IMR-90 (cell line): ENCODE data around the gene GCSAM. TPM values are rescaled to one million over a fixed set of nuclear protein-coding genes. Genes with fewer than 3 reads are reported as not detected.

Source experiments
- ATAC-seq: fragments of 200-7000 bp; cut with Tn5 transposase; 2 replicates; pipeline ENCODE4 v1.9.1; 2020; ENCODE audit warnings: low read depth, mild to moderate bottlenecking, moderate library complexity
- BruUV-seq: library from RNA; stranded (reverse); fragments of 400-500 nt; replicated peaks from 2 replicates; lab custom pipeline; 2021; lab: Mats Ljungman, UMichigan
- CTCF ChIA-PET: fragments of 300-600 bp; formaldehyde crosslinking; extraction: SDS; loops from one replicate; lab custom pipeline; 2021; ENCODE audit warnings: antibody characterized with exemption; lab: Yijun Ruan, JAX
- POLR2A ChIA-PET: fragments of 300-600 bp; sonication (Branson Sonifier 250); formaldehyde crosslinking; loops from one replicate; lab custom pipeline; 2022; ENCODE audit warnings: antibody characterized with exemption; ENCODE audit not compliant: unreplicated experiment; lab: Charles Lee
- DNase-seq: peaks from one replicate; pipeline ENCODE4 v3.0.0; 2013
- H2AFZ ChIP-seq: replicated peaks from 2 replicates; pipeline ENCODE3; 2013; ENCODE audit warnings: low read length, mild to moderate bottlenecking; ENCODE audit not compliant: poor library complexity
- H2AK5ac ChIP-seq: 2 replicates; pipeline ENCODE4 v1.6.1; 2013; ENCODE audit warnings: low read depth, low read length, inconsistent platforms
- H2AK9ac ChIP-seq: replicated peaks from 2 replicates; pipeline ENCODE3; 2013; ENCODE audit warnings: mild to moderate bottlenecking, low read depth, low read length, moderate library complexity; ENCODE audit not compliant: poor library complexity
- H2BK120ac ChIP-seq: 2 replicates; pipeline ENCODE4 v1.6.1; 2013; ENCODE audit warnings: low read depth, low read length, inconsistent platforms
- H2BK15ac ChIP-seq: 3 replicates; pipeline ENCODE4 v1.6.1; 2013; ENCODE audit warnings: low read depth, low read length, inconsistent platforms
- H2BK20ac ChIP-seq: 2 replicates; pipeline ENCODE4 v1.6.1; 2013; ENCODE audit warnings: low read depth, mild to moderate bottlenecking, inconsistent platforms, low read length, moderate library complexity
- H2BK5ac ChIP-seq: 2 replicates; pipeline ENCODE4 v1.6.1; 2013; ENCODE audit warnings: mild to moderate bottlenecking, low read depth, low read length, inconsistent platforms; ENCODE audit not compliant: poor library complexity, severe bottlenecking
- H3K14ac ChIP-seq: replicated peaks from 2 replicates; pipeline ENCODE4 v1.6.1; 2013; ENCODE audit warnings: low read depth, low read length, inconsistent platforms
- H3K18ac ChIP-seq: 2 replicates; pipeline ENCODE4 v1.6.1; 2013; ENCODE audit warnings: low read depth, low read length, control low read depth
- H3K23ac ChIP-seq: 2 replicates; pipeline ENCODE4 v1.6.1; 2013; ENCODE audit warnings: low read depth, low read length, inconsistent platforms
- H3K27ac ChIP-seq: 2 replicates; pipeline ENCODE4 v1.5.1; 2013; ENCODE audit warnings: mild to moderate bottlenecking, control low read depth, low read length; ENCODE audit not compliant: insufficient read depth
- H3K27me3 ChIP-seq: 2 replicates; pipeline ENCODE4 v1.6.1; 2013; ENCODE audit warnings: low read length; ENCODE audit not compliant: control insufficient read depth, insufficient read depth
- H3K36me3 ChIP-seq: 2 replicates; pipeline ENCODE4 v1.6.1; 2013; ENCODE audit warnings: low read length, mixed read lengths; ENCODE audit not compliant: control insufficient read depth, insufficient read depth
- H3K4ac ChIP-seq: 2 replicates; pipeline ENCODE4 v1.6.1; 2013; ENCODE audit warnings: low read depth, low read length, inconsistent platforms
- H3K4me1 ChIP-seq: 2 replicates; pipeline ENCODE4 v1.6.1; 2013; ENCODE audit warnings: low read length, mixed read lengths; ENCODE audit not compliant: control insufficient read depth, insufficient read depth
- H3K4me2 ChIP-seq: 2 replicates; pipeline ENCODE4 v1.6.1; 2013; ENCODE audit warnings: low read depth, mild to moderate bottlenecking, control low read depth, low read length, moderate library complexity
- H3K4me3 ChIP-seq: 2 replicates; pipeline ENCODE4 v1.5.1; 2013; ENCODE audit warnings: low read depth, mild to moderate bottlenecking, control low read depth, low read length, moderate library complexity; ENCODE audit not compliant: insufficient read depth
- H3K56ac ChIP-seq: 2 replicates; pipeline ENCODE4 v1.6.1; 2013; ENCODE audit warnings: low read length, inconsistent platforms; ENCODE audit not compliant: insufficient read depth; ENCODE audit errors: extremely low read depth
- H3K79me1 ChIP-seq, 2 experiments: 2 replicates each; pipeline ENCODE4 v1.6.1; 2013; ENCODE audit warnings: low read length in 2 of 2, inconsistent platforms in 1 of 2, low read depth in 1 of 2
- H3K9ac ChIP-seq: 2 replicates; pipeline ENCODE4 v1.6.1; 2013; ENCODE audit warnings: low read depth, low read length, control low read depth
- H3K9me1 ChIP-seq: 2 replicates; pipeline ENCODE4 v1.6.1; 2013; ENCODE audit warnings: low read length, inconsistent platforms; ENCODE audit not compliant: insufficient read depth
- H3K9me3 ChIP-seq: 2 replicates; pipeline ENCODE4 v1.6.1; 2013; ENCODE audit warnings: low read length; ENCODE audit not compliant: control insufficient read depth, insufficient read depth
- H4K20me1 ChIP-seq: 2 replicates; pipeline ENCODE4 v1.6.1; 2013; ENCODE audit warnings: low read length, inconsistent platforms; ENCODE audit not compliant: insufficient read depth
- H4K5ac ChIP-seq: 2 replicates; pipeline ENCODE4 v1.6.1; 2013; ENCODE audit warnings: mild to moderate bottlenecking, low read depth, low read length, control low read depth
- H4K8ac ChIP-seq, 2 experiments: 2 replicates each; pipeline ENCODE4 v1.6.1; 2013; ENCODE audit warnings: low read depth in 2 of 2, low read length in 2 of 2, control low read depth in 1 of 2, inconsistent platforms in 1 of 2
- H4K91ac ChIP-seq: 2 replicates; pipeline ENCODE4 v1.6.1; 2013; ENCODE audit warnings: low read depth, low read length, inconsistent platforms; ENCODE audit not compliant: insufficient read depth
- FOS ChIP-seq: fragments of 150-350 bp; IDR thresholded peaks from 2 replicates; pipeline ENCODE4 v1.6.1; 2016; ENCODE audit warnings: low read depth, low read length
- WGBS, 2 experiments: methylation state at CpG; one replicate each; pipeline versions ENCODE4 v1.1.5 to v1.1.7; 2013; ENCODE audit warnings: missing lambda C conversion rate in 2 of 2; ENCODE audit not compliant: insufficient read length in 1 of 2; ENCODE audit errors: extremely low coverage in 2 of 2; 5-methylcytosine and 5-hydroxymethylcytosine counted together
- dilution Hi-C: fragments of 300-500 bp; cut with HindIII; formaldehyde crosslinking; loops from one replicate; pipeline ENCODE4 v1.14.3; 2018; ENCODE audit warnings: low sequenced_read_pairs; ENCODE audit not compliant: unreplicated experiment
- in situ Hi-C: fragments of 300-500 bp; cut with MboI; formaldehyde crosslinking; loops from 3 replicates; pipeline ENCODE4 v1.14.3; 2019; ENCODE audit warnings: low sequenced_read_pairs, inconsistent platforms, mixed read lengths
- intact Hi-C: fragments of 100-400 bp; cut with micrococcal nuclease; formaldehyde crosslinking; loops from 2 replicates; pipeline ENCODE4 v1.10.0; 2022
- polyA plus RNA-seq, 3 experiments: library from polyadenylated mRNA; depleted of rRNA; stranded (reverse); fragments of >200 nt; gene quantifications; 2 replicates each; pipeline ENCODE4 v1.2.3, GENCODE V29; 2012; ENCODE audit warnings: low replicate concordance in 1 of 3
- total RNA-seq: library from RNA; depleted of rRNA; stranded (reverse); fragments of >200 nt; gene quantifications from 2 replicates; pipeline ENCODE4 v1.2.3, GENCODE V29; 2012

GCSAM gene
- total and polyA plus RNA-seq, 2 of the 4 experiments (the other 2 are of a cell fraction), result not detected

DNA sequence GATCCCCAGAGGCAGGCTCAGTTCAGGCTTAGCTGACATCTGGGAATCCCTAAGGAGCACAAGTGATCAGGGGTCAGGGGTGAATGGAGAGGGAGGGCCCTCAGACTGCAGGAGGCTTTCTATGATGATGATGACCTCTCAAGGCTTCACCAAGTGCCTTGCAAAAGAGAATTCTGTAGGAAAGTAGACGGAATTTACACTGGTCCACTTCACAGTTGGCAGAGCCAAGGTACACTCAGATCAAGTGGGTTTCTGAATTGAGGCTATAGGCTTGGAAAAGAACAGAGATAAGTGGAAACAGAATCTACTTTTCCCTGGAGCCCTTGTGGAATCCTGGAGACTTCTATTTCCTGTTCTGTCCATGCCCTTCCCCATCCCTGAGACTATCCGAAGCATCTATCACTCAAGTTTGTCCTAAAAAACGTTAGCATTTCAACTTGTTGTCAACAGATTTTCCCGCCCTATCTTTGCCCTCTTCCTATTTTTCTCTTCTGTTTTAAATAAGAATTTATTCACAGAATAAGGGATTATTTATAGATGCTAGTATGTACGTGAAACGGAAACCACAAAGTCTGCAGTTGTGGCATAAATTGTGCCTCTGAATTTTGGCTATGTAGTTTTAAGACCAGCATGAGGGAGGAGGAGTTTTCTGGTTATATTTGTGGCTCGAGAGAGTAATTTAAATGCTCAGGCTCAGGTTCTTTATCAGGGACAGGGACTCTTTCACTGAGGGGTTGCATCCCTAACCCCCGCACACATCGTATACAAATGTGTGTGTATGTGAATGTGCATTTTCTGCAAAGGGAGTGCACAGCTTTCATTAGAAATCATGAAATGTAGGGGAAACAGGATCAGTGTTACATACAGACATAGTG is 12.8 kb downstream of the GCSAM start:
- Histone ChIP-seq H4K91ac (no peak overlapping the region), H2BK15ac (no peak overlapping the region), H3K9ac (no peak overlapping the region), H3K27me3 (no peaks in the 10 kb centered on the region), H3K4ac (no peak overlapping the region), H3K9me1 (no peaks in the 10 kb centered on the region; the same call in 1 of the 2 replicates), H2AK5ac (no peak overlapping the region), H4K20me1 (no peaks in the 10 kb centered on the region), H3K18ac (no peak overlapping the region), H3K4me1 (no peaks in the 10 kb centered on the region), H3K4me3 (no peak overlapping the region), H4K8ac (no peak overlapping the region), H3K36me3 (peaks cover 6% of the 10 kb centered on the region), H3K23ac (no peak overlapping the region), H2AK9ac (no peak overlapping the region), H3K9me3 (no peaks in the 10 kb centered on the region), H3K4me2 (no peak overlapping the region), H3K56ac (no peak overlapping the region), H2BK5ac (no peak overlapping the region), H4K5ac (no peak overlapping the region), H2BK120ac (no peak overlapping the region), H3K79me1 (peaks cover 0 to 2% of the 10 kb centered on the region in 2 experiments; a peak in 2 of 4 replicates), H2AFZ (no peak overlapping the region), H3K14ac (no peak overlapping the region), H3K27ac (no peak overlapping the region), H2BK20ac (no peak overlapping the region)
- no peak for TF ChIP-seq FOS
- ChIA-PET CTCF (no interaction called here), POLR2A (no interaction called here)
- intact Hi-C loops (no loop called here), in situ Hi-C loops (no loop called here), dilution Hi-C loops (no loop called here)
- ATAC-seq (no peak), DNase-seq (no peak)
- no TSS peak for BruUV-seq
- 100% methylated on average over 1 of the region's 9 CpGs; no CpG with 5 or more reads in 1 of the 2 experiments for WGBS, 2 experiments
